HG03575 (cell line): ENCODE results near the gene INAFM1.

ENCODE experiments used
- ATAC-seq: cut with Tn5 transposase; IDR thresholded peaks from one replicate; pipeline ENCODE4 v1.9.1; 2021; ENCODE audit not compliant: unreplicated experiment, insufficient number of reproducible peaks, low FRiP score; ENCODE audit errors: extremely low read depth

INAFM1 gene

GRCh38 chr19:47302249-47302648, 27.6 kb downstream of the INAFM1 start:
- no peak for ATAC-seq

- no peak for ATAC-seq
These were observed 29.3 kb downstream of the INAFM1 start for GRCh38 chr19:47303966-47304365.

GRCh38 chr19:47305309-47305751, 30.6 kb downstream of the INAFM1 start:
- ATAC-seq = no peak

- ATAC-seq = no peak
These were observed 31.6 kb downstream of the INAFM1 start for GRCh38 chr19:47306303-47306702.

GRCh38 chr19:47309038-47309437, 34.4 kb downstream of the INAFM1 start:
- no peak for ATAC-seq

GRCh38 chr19:47309608-47310007, 34.9 kb downstream of the INAFM1 start, which contains the start of gene C5AR1:
C5AR1 (plus strand) TSS chr19:47309861; CDS start chr19:47309896, 35 bp downstream.
- no peak for ATAC-seq

- ATAC-seq = no peak
These were observed 35.6 kb downstream of the INAFM1 start for GRCh38 chr19:47310323-47310722.

GRCh38 chr19:47310819-47311218, 36.1 kb downstream of the INAFM1 start:
- ATAC-seq = no peak

GRCh38 chr19:47312366-47313006, 37.8 kb downstream of the INAFM1 start:
- ATAC-seq = no peak

GRCh38 chr19:47313754-47314295, 39.1 kb downstream of the INAFM1 start:
- ATAC-seq = no peak

GRCh38 chr19:47315125-47315821, 40.6 kb downstream of the INAFM1 start:
- ATAC-seq = no peak

- no peak for ATAC-seq
These were observed 41.8 kb downstream of the INAFM1 start for GRCh38 chr19:47316513-47316912.

GRCh38 chr19:47319923-47320871, 45.5 kb downstream of the INAFM1 start:
- no peak for ATAC-seq

- ATAC-seq = no peak
These were observed 46.9 kb downstream of the INAFM1 start for GRCh38 chr19:47321630-47322029.

- ATAC-seq = no peak
These were observed 47.4 kb downstream of the INAFM1 start for GRCh38 chr19:47322058-47322457.

GRCh38 chr19:47323409-47323808, 48.7 kb downstream of the INAFM1 start:
- ATAC-seq = no peak

GRCh38 chr19:47323872-47324271, 49.2 kb downstream of the INAFM1 start:
- no peak for ATAC-seq

- ATAC-seq = no peak
These were observed 49.8 kb downstream of the INAFM1 start for GRCh38 chr19:47324502-47324901.
